ENCODE results near the gene SCN2B.

The SCN2B gene

DNA sequence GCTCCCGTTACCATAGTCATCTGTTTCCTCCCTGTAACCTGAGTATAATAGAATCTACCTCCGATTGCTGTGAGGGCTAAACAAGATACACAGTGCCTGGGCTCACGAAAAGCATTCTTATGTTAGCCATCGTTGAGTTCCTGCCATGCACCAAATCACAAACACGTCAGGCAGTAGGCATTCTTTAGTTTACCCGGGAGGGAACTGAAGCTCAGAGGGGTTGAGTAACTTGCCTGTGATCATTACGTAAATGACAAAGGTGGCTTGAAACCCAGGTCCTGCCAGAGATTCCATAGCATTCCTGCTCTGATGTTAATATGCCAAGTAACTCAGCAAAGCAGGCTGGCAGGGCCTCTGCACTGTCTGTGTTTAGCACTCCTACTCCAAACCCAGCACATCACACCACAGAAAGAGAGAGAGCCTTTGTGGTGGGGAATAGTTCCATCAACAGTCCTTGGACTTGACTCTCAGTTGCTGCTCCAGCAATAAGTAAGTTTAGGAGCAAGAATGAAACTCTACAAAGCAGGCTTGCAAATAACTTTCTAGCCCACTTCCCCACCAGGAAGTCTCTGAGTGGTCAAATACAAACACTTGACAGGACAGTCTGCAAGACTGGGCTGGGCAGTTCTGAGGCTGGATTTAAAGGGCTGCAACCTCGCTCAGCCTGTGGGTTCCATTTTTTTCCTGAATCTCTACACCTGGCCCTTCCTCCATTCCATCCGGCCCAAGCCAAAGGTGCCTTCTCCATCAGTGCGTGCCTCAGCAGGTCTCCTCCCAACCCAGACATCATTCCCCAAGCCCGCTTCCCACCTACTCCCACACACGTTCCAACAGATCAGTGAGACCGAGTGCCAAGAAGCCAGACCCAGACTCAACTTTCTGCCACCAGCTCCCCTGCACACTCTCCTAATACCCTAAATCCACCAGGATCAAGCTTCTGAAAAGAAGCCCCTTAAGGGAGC, 1.1 kb downstream of the SCN2B start:
- peak; percentile 33 for DNase-seq (ENCODE audit: low read depth)

DNA sequence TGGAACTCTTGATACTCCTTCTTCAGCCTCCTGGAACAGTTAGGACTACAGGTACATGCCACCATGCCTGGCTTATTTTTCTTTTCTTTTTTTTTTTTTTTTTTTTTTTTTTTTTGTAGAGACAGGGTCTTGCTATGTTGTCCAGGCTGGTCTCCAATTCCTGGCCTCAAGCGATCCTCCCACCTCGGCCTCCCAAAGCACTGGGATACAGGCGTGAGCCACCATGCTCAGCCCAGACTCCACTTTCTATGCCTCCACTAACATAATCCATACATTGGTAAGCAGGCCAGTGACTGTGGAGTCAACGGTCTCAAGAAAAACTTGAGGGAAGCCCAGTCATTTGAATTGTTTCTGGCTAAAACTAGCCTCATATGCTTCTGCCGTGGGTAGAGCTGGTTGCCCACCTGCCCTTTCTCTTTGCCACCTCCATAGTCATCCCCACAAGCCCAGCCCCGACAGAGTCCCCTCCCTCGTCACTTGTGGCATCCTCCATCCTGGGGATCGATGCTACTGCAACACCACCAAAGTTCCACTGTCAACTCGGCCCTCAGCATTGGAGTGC, 2.4 kb downstream of the SCN2B start:
- DNase-seq (ENCODE audit: low read depth) = no peak

DNA sequence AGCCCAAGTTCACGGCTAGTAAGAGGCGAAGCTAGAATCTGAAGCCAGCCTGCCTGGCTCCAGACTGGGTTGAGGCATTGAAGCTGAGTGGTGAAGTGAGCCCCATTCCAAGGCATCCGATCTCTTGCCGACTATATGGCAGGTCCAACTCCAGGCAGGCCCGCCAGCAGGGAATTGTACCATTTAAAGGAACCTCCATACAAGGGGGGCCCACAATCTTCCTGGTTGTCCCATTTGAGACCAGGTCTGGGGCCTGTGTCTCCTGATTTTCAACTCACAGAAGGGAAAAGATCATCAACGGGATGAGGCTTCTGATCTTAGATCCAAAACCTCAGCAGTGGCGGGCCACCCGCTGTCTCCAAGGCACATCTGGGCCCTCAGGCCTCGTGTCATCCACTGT, 4.1 kb downstream of the SCN2B start:
- no peak for DNase-seq (ENCODE audit: low read depth)

DNA sequence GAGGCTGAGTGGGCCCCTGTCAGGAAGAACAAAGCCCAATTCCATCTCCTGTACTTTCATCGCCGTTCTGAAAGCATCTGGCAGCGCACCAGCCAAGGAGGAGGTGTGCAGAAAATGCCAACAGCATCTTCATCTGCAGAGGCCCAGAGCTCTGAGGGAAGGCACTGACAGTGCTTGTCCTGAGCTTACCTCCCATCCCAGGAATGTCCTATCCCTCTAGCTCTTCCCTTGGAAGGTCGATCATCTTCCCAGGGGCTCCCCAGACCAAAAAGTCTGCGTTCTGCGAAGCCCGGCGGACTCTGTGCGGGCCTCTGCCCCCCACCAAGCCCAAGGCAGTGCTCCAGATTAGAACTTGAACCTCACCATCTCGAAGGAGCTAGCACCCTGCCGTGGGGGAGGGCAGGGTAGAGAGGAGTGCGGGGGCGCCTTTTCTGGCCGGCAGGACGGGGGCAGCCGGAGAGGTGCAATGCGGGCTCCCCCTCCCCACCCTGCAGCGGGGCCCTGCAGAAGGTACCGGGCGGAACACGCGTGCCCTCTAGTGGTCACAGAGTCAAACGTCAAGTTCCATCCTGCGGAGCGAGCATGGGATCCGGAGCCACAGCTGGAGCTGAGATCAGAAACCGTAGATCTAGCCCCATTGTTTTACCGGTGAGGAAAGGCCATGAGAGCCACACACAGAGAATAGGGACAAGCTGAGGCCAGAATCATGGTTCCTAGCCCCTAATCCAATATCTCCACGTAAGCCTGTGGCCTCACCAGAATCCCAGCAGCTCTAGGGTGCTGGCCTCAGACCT, 5.0 kb downstream of the SCN2B start:
- DNase-seq (ENCODE audit: low read depth) = peak; percentile 60

DNA sequence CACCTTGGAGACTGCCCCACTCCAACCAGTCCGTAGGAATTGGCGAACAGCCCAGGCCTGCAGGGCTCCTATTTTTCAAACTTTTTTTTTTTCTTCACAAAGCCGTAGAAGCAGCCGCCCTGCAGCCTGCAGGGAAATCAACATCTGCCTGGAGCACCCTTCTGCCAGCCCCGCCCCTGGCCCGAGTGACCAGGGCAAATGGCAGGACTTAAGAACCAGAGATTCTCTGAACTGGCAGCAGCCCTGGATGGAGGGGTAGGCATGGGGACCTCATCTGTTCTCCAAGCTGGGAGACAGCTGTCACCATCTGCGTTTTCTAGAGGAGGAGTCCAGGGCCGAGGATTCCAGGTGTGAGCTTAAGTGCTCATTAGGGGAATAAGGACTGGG, 5.6 kb downstream of the SCN2B start:
- DNase-seq (ENCODE audit: low read depth) = no peak

DNA sequence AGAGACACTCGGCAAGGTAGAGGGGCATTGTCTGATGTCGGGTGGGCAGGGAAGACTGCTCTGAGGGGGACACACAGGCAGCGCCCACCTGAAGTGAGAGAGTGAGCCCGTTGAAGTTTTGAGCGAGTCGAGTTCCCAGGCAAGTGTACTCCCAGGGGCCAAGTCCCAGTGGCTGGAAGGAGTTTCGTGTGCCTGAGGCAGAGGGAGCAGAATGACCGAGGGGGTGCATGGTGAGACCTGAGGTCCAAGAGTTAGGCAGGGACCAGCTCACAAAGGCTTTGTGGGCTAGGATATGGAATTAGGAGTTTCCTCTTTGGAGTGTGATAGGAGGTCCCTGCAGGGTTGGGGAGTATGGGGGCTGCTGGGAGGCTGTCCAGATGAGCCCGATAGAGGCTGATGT, 6.2 kb downstream of the SCN2B start:
- DNase-seq (ENCODE audit: low read depth) = no peak

DNA sequence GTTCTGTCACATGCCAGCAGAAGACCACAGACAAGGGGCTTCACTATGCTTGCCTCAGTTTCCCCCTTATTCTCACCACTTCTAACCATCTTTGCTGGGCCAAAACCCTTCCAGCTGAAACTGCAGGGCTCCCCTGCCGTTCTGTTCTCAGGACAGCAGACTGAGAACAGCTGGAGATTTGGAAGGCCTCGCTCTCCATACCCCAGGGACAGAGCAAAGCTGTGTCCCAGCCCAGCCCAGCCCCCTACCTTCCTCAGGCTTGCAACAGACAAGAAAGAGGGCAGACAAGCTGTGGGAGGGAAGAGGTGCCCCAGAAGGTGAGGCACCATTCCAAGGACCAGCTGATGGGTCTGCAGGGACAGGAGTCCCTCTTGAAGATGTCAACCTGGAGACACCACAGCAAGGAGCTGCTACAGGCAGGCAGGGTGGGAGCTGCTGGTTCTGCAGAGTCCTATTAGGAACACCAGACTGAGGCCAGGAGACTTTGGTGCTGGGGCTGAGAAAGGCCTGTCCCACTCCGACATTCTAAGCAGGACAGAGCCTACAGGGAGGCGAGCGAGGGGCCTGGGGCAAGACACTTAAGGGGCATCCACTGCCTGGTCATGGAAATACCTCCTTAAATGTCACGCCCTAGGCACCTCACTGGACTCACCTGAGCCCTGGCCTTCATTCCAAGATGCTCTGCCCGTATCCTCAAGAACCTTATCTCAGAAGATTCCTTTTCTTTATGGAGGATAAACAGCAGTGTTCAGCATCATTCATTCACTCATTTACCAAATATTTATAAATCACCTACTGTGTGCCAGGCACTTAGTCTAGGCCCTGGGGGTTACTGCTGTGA, 6.9 kb downstream of the SCN2B start:
- no peak for DNase-seq (ENCODE audit: low read depth)

DNA sequence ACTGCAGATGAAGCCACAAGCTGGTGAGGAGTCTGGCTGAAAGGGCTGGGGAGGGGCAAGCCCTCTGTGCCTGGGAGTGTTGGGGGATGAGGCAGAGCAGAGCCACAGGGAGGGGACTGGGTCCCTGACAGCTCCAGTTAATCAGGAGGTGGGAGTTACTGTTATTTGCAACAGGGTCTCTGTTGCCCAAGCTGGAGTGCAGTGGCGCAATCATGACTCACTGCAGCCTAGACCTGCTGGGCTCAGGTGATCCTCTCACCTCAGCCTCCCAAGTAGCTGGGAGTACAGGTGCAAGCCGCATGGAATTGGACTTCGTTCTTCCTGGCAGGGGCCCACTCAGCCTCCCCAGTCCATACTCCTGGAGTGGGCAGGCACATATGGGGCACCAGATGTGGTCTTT, 7.7 kb downstream of the SCN2B start:
- DNase-seq (ENCODE audit: low read depth) = no peak

DNA sequence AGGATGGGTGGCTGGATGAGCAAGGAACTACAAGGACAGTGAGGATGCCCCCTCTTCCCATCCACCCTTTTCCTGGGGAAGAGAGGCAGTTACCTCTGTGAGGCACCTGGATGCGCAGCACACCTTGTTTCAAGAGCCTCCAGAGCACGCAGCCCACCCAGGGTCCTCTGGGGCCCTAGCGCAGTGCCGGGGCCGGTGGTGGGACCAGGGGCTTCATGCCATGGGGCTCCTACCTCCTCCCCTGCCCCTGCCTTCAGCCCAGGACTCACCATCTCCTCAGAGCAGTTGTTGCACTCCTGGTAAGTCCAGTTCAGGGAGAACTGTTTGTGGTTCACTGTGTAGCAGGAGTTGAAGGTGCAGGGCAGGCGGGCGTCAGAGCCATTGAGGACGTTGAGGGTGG, 8.1 kb downstream of the SCN2B start:
- DNase-seq (ENCODE audit: low read depth) = no peak

DNA sequence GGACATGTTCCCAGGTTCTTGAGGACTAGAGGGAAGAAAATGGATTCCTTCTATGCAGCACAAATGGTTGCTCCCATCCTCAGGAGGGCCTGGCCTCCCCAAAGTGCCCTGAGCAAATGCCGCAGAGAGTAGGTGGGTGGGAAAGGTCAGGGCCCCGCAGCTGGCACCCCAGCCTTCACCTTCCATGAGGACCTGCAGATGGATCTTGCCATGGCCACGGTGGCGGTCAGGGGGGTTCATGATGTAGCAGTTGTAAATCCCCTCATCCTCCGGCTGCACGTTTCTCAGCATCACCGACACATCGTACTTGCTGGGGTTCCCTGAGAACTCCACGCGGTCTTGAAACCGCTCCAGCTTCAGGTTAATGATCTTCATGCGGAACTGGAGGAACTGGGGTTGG, 8.5 kb downstream of the SCN2B start:
- no peak for DNase-seq (ENCODE audit: low read depth)

DNA sequence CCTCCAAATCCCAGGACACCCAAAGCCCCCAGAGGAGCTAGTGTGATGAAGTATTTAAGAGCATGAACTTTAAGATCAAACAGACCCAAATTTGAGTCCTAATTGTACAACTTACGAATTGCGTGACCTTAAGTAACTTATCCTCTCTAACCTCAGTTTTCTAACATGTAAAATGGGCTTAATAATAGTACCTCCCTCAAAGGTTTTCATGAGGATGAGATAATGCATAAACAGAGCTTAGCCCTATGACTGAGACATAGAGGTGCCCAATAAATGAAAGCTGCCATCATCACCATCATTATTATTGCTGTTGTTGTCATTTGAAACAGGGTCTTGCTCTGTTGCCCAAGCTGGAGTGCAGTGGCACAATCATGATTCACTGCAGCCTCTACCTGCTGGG, 9.2 kb downstream of the SCN2B start:
- no peak for DNase-seq (ENCODE audit: low read depth)

DNA sequence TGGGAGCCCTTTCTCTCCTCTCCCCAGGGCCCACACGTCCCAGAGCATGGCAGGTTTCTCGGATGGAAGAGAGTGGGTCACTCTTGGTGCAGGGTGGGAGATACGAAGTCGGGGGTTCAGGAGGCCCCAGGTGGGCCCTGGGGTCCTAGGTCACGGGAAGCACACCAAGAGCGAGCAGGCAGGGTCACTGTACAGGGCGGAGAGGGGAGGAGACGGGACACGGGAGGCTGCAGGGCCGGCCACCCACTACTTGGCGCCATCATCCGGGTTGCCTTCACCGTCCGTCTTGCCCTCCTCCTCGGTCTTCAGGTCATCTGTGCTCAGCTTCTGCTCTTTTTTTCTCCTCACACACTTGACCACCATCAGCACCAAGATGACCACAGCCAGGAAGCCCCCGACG, 9.8 kb downstream of the SCN2B start:
- no peak for DNase-seq (ENCODE audit: low read depth)

DNA sequence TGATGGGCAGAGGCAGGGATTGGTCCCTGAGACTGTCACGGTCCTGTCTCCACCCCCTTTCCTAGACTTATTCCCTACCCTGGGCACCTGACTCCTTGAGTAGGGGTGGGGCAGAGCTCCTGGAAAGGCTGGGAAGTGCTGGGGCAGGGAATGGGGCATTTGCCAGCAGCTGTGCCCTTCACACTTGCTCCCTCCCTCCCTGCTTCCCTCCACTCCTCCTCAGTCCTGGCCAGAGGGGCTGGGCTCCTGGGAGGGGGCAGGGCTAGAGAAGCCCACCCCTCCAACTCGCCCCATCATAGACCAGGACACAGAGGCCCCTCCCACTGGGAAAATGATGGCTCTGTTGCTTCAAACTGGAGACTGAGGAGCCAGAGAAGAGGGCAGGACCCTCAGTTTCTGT, 11.6 kb downstream of the SCN2B start:
- no peak for DNase-seq (ENCODE audit: low read depth)

DNA sequence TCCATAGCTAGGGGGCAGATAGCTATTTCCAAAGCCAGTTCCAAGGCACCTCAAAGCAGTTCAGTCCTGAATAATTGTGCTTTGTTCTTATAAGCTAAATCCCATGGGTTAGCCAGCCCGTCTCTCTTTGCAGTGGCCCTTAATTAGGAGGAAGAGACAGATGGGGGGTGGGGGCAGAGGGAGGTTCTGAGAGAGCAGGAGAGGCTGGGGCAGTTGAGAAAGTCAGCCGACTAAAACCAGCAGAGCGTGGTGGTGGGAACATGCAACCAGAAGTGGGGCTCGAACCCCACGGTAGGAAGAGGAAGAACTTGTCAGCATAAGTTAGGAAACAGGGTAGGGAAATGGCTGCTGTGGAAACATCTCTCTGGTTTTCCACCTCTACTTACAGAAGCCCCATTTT, 12.9 kb downstream of the SCN2B start:
- DNase-seq (ENCODE audit: low read depth) = no peak

DNA sequence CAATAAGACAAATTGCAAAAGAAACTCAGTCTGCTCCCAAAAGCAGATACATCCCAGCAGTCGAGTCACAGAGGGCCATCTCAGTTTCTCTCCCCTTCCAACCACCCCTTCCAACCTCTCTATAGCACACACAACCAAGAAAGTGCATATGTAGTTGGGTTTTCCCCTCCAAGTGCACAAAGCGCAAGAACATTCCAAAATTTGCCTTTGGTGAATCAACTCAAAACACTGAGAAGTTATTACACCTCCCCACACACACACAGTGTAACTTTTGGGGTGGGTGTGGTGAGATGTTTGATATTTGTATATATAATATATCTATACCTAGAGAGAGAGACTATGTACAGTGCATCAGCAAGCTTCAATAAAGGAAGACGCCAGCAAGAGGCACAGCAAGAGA, 13.6 kb downstream of the SCN2B start:
- DNase-seq (ENCODE audit: low read depth) = no peak

DNA sequence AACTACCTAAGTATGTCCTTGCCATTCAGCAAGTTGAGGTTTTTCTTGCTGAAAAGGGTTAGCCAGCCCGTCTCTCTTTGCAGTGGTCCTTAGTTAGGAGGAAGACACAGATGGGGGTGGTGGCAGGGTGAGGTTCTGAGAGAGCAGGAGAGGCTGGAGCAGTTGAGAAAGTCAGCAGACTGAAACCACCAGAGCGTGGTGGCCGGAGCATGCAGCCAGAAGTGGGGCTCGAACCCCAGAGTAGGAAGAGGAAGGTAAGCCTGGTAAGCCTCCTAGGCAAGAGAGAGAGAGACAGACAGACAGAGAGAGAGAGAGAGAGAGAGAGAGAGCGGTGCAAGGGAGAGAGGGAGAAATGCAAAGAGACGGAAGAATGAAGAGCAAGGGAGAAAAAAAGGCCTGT, 14.7 kb downstream of the SCN2B start:
- DNase-seq (ENCODE audit: low read depth) = no peak

DNA sequence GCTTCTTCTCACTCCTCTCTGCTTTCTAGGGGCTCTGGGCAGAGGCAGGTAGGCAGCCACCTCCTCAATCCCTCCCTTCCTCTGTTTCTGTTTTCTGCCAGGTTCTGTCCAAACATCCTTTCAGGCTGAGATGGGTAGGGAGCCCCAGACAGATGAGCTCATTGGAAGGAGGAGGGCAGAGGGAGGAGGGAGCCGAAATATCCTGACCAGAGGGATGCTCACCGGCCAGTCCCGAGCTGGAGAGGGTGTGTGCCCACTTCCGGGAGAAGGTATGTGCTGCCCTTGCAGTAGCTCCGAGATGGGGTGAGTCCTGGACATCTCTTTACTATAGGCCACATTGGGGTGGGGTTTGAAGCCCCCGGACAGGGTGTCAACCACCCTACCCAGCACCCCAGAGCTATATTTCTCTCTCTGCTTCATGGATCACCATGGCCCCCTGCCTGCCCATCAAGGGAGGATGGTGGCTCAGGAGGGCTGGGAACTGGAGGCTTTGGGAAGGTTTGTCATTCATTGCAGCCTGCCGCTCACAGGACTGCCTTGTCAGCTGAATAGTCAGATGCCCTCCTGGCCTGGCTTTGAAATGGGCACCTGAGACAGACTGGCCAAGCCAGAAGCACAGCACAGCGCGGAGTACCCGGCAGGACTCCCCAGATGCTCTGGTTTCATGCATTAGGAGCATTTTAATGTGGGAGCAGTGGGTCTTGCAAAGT, 19.1 kb downstream of the SCN2B start:
- no peak for DNase-seq (ENCODE audit: low read depth)

DNA sequence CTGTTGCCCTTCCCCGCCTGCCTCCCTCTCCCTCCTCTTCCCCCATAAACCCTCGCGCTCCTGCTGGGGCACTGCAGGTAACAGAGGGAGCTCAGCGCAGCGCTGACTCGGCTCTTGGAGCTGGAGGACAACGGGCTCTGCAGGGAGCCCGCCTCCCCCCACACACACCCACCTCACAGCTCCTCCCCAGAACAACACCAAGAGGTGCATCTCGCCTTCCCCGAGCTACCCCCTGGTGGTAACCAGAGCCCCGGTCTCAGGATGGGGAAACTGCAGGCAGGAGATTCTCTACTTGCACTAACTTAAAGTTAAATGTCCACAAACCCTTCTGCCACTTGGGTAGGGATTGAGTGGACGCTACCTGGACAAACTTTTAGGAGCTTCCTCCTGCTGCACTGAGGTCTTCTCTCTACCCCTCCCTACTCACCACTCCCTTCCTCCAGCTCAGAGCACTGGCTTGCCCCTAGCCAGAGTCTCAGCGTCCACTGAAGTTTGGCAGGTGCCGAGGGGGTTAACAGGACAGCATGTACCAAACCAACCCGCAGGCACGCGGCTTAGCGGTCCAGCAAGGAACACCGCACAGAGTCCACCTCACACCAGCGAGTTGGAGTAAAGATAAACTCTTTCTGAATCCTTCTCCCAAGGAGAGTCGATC, 19.8 kb downstream of the SCN2B start:
- peak; percentile 16 for DNase-seq (ENCODE audit: low read depth)

DNA sequence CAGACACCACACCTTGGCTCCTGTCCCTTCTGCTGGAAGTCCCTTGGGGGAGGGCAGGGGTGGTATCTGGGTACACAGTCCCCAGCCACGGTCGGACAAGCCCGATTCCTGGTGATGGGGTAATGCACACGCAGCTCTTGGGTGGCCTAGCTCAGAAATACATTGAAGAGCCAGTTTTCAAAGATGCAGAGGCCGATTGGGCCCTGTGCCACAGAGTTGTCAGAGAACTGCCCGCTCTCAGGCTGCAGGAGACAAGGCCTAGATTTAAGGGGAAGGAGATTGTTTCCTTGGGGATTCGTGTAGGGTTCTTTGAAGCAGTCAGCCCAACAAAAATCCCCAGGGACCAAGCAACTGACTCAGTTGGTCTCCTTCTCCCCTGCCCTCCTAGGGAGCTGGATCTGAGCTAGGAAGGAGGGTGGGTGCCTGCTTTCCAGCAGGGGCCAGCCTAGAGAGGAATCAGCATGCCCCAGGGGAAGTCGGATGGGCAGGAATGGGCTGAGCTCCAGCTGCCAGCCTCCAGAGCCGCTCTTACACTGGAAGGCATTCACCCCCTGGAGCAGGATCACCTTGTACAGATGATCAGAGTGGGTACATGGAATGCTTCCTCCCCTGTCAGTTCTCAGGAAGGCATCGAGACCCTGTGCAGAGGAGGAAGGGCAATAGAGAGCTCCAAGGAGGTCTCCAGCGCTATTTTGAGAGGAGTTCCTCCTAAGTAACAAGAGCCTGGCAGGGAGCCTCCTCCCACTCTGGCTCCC, 20.5 kb downstream of the SCN2B start:
- DNase-seq (ENCODE audit: low read depth) = no peak

DNA sequence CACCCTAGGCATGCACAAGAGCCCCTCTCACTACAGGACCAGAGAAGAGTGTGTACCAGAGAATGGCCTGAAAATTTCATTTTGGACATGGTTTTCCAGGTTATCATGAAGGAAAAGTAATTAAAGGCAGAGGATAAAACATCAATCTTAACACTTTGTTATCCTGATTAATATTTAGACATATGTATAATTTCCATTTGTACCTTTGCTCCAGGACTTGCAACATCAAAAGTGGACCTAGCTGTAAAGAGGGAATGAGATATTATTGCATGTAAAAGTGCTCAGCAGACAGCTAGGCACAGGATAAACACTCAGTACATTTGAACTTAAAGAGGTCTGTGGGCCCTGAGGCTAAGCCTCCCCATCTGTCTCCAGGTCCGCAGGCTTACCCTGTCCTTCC, 21.8 kb downstream of the SCN2B start:
- no peak for DNase-seq (ENCODE audit: low read depth)
